Caco-2 (cell line): Measurements from ENCODE around the gene GSTA2. TPM values are rescaled to one million over a fixed set of nuclear protein-coding genes. Genes with fewer than 3 reads are reported as not detected.
"Not testable (repeated sequence)": the region's sequence is repeated elsewhere in the genome, so short reads cannot be mapped to it uniquely, and the experiment has no call there.

Experiments
- BruUV-seq: library from RNA; stranded (reverse); fragments of 400-500 nt; replicated peaks from 2 replicates; lab custom pipeline; 2021; lab: Mats Ljungman, UMichigan
- CTCF ChIA-PET: fragments of 300-600 bp; sonication (Branson Sonifier 250); formaldehyde crosslinking; loops from one replicate; lab custom pipeline; 2022; ENCODE audit warnings: antibody characterized with exemption; lab: Charles Lee
- POLR2A ChIA-PET: fragments of 300-600 bp; sonication (Branson Sonifier 250); formaldehyde crosslinking; loops from one replicate; lab custom pipeline; 2022; ENCODE audit warnings: antibody characterized with exemption; lab: Charles Lee
- DNase-seq, 2 experiments: peaks; one replicate each; pipeline versions ENCODE4 v3.0.0 to v3.0.0-alpha.2; 2020 to 2022
- H3K27me3 ChIP-seq: replicated peaks from 2 replicates; pipeline ENCODE4 v1.6.0; 2011; ENCODE audit warnings: low read length; ENCODE audit not compliant: control insufficient read depth, insufficient read depth
- H3K36me3 ChIP-seq: 2 replicates; pipeline ENCODE4 v1.5.1; 2011; ENCODE audit warnings: low read length; ENCODE audit not compliant: control insufficient read depth, insufficient read depth
- H3K4me1 ChIP-seq: fragments of 250-450 bp; sonication (Bioruptor Pico); 2 replicates; pipeline ENCODE4 v1.5.1; 2020; ENCODE audit warnings: mild to moderate bottlenecking
- H3K4me3 ChIP-seq: 2 replicates; pipeline ENCODE4 v1.5.1; 2011; ENCODE audit warnings: low read depth, mild to moderate bottlenecking, control low read depth, low read length
- H3K9me3 ChIP-seq: fragments of 250-450 bp; sonication (Bioruptor Pico); 2 replicates; pipeline ENCODE4 v1.5.1; 2020; ENCODE audit warnings: mild to moderate bottlenecking, moderate library complexity
- H3K27ac Mint-ChIP-seq: one replicate; pipeline ENCODE4 v1.8.0; 2022; ENCODE audit warnings: mixed read lengths; ENCODE audit not compliant: unreplicated experiment
- H3K27me3 Mint-ChIP-seq: one replicate; pipeline ENCODE4 v1.8.0; 2022; ENCODE audit warnings: mixed read lengths; ENCODE audit not compliant: insufficient read depth, unreplicated experiment
- H3K36me3 Mint-ChIP-seq: one replicate; pipeline ENCODE4 v1.8.0; 2022; ENCODE audit warnings: mild to moderate bottlenecking, mixed read lengths; ENCODE audit not compliant: insufficient read depth, unreplicated experiment
- H3K4me1 Mint-ChIP-seq: one replicate; pipeline ENCODE4 v1.8.0; 2022; ENCODE audit warnings: low read depth, mixed read lengths; ENCODE audit not compliant: unreplicated experiment
- H3K4me3 Mint-ChIP-seq: one replicate; pipeline ENCODE4 v1.8.0; 2022; ENCODE audit warnings: mild to moderate bottlenecking, moderate library complexity, mixed read lengths; ENCODE audit not compliant: unreplicated experiment
- H3K9me3 Mint-ChIP-seq: one replicate; pipeline ENCODE4 v1.8.0; 2022; ENCODE audit warnings: mixed read lengths; ENCODE audit not compliant: unreplicated experiment
- intact Hi-C: fragments of 100-400 bp; cut with micrococcal nuclease; formaldehyde crosslinking; loops from one replicate; pipeline ENCODE4 v1.10.0; 2022; ENCODE audit not compliant: unreplicated experiment
- total RNA-seq: library from RNA; stranded (reverse); gene quantifications from 2 replicates; pipeline ENCODE4 v1.2.3, GENCODE V29; 2022
- TF ChIP-seq, protein P1 (sequence below), 2 experiments: fragments of 200-600 bp in 1 of 2; IDR thresholded peaks; 1 replicate in 1 of 2; 2 replicates in 1 of 2; pipeline versions ENCODE4 v1.5.1 to v1.8.0; 2011 to 2022; ENCODE audit warnings: antibody characterized with exemption in 1 of 2, control low read depth in 1 of 2, inconsistent platforms in 1 of 2, low read depth in 1 of 2, low read length in 1 of 2, mild to moderate bottlenecking in 1 of 2, moderate library complexity in 1 of 2; ENCODE audit not compliant: insufficient read depth in 1 of 2, severe bottlenecking in 1 of 2, unreplicated experiment in 1 of 2

Gene GSTA2
- total RNA-seq, 1 experiment from 2014 or later = 65.4 TPM

- no peaks in the 10 kb centered on the region for H3K9me3 Mint-ChIP-seq
- H3K27me3 ChIP-seq = no peaks in the 10 kb centered on the region
- TF ChIP-seq, protein P1, sequence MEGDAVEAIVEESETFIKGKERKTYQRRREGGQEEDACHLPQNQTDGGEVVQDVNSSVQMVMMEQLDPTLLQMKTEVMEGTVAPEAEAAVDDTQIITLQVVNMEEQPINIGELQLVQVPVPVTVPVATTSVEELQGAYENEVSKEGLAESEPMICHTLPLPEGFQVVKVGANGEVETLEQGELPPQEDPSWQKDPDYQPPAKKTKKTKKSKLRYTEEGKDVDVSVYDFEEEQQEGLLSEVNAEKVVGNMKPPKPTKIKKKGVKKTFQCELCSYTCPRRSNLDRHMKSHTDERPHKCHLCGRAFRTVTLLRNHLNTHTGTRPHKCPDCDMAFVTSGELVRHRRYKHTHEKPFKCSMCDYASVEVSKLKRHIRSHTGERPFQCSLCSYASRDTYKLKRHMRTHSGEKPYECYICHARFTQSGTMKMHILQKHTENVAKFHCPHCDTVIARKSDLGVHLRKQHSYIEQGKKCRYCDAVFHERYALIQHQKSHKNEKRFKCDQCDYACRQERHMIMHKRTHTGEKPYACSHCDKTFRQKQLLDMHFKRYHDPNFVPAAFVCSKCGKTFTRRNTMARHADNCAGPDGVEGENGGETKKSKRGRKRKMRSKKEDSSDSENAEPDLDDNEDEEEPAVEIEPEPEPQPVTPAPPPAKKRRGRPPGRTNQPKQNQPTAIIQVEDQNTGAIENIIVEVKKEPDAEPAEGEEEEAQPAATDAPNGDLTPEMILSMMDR (IDR thresholded peaks at IDR 0.05; ENCODE audit: insufficient read depth in 1 of 2, low read depth in 1 of 2, low read length in 1 of 2, severe bottlenecking in 1 of 2, unreplicated experiment in 1 of 2) = no peak
- no peaks in the 10 kb centered on the region for H3K27me3 Mint-ChIP-seq
- no peak overlapping the region for H3K4me3 Mint-ChIP-seq
- no peak for DNase-seq
- H3K27ac Mint-ChIP-seq = no peak overlapping the region
- POLR2A ChIA-PET = no interaction called here
- H3K9me3 ChIP-seq = no peaks in the 10 kb centered on the region
- 0 out of 2 replicates have a peak overlapping the region, but pooled peaks have one; percentile 21 for H3K4me3 ChIP-seq
- no peaks in the 10 kb centered on the region for H3K4me1 Mint-ChIP-seq
- no peaks in the 10 kb centered on the region for H3K36me3 Mint-ChIP-seq
- no TSS peak for BruUV-seq
- H3K36me3 ChIP-seq = no peaks in the 10 kb centered on the region
- CTCF ChIA-PET = no interaction called here
- no peaks in the 10 kb centered on the region for H3K4me1 ChIP-seq
- intact Hi-C loops = loop anchor here (2.0 to 5.0 kb wide), 2 partner anchors 41 to 78 kb away; partner anchors contain the start of gene GSTA2
These were observed 39.5 kb upstream of the GSTA2 start for GRCh38 chr6:52802806-52803205.

DNA sequence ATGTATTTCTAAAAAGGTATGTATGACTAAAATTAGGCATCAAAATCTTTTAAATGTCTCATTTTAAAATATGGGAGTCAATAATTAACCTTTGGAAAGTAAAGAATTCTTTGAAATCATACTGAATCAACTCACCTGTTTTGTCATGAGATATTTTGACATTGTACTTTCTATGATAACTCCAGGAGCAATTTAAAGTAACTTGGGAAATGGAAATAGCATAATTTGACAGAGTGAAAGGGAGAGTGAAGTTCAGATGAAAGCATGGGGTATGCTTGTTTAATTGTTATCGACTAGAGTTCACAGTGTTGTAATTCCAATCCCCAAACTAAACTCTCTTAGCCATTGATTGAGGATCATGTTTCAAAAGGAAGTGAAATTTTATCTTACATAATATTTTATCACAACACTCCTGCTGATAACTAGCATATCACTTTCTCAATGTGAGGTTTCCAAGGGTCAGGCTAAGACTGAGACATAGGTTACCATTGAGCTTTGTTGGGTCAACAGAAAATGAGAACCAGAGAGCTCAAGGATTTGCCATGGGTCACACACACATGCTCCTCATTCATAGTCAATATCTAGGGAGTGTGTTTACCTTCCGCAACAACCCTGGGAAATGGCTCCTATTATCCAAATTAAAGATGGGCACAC lies 38.0 kb upstream of the GSTA2 start:
- Histone ChIP-seq H3K4me3 (no peak overlapping the region), H3K9me3 (no peaks in the 10 kb centered on the region), H3K4me1 (no peaks in the 10 kb centered on the region), H3K36me3 (no peaks in the 10 kb centered on the region), H3K27me3 (no peaks in the 10 kb centered on the region)
- Mint-ChIP-seq H3K27ac (no peak overlapping the region), H3K27me3 (no peaks in the 10 kb centered on the region), H3K4me1 (no peaks in the 10 kb centered on the region), H3K9me3 (no peaks in the 10 kb centered on the region), H3K36me3 (no peaks in the 10 kb centered on the region), H3K4me3 (no peak overlapping the region)
- CTCF ChIA-PET = no interaction called here
- POLR2A ChIA-PET = no interaction called here
- no peak for DNase-seq
- TF ChIP-seq, protein P1 (IDR thresholded peaks at IDR 0.05; ENCODE audit: insufficient read depth in 1 of 2, low read depth in 1 of 2, low read length in 1 of 2, severe bottlenecking in 1 of 2, unreplicated experiment in 1 of 2) = no peak
- intact Hi-C loops = loop anchor here (5.0 kb wide), 1 partner anchor 39 kb away; the partner anchor contains the start of gene GSTA2
- no TSS peak for BruUV-seq

DNA sequence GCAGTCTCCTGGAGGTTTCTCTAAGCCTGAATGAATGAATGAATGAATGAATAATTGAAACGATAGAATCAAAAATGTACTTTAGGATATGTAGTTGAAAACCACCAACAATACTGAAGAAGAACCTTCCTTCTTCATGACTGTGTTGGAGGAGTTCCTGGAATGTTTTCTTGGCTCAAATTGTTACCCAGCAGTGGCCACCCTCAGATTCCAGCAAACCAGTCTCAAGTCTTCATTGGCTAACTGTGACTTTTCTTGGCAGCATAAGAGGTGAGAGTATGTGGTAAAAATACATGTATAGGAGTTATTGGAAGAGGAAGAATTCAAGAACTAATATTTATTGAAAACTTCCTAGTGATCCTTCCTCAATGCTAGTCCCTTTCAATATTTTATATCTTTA lies 36.0 kb upstream of the GSTA2 start:
- H3K4me1 ChIP-seq, H3K4me1 Mint-ChIP-seq, H3K9me3 ChIP-seq, CTCF ChIA-PET, H3K27me3 Mint-ChIP-seq, POLR2A ChIA-PET, H3K27ac Mint-ChIP-seq, H3K9me3 Mint-ChIP-seq, H3K4me3 Mint-ChIP-seq, H3K4me3 ChIP-seq, H3K27me3 ChIP-seq, H3K36me3 ChIP-seq, DNase-seq, H3K36me3 Mint-ChIP-seq, BruUV-seq: not testable (repeated sequence)
- intact Hi-C loops = loop anchor here (10.0 kb wide), 1 partner anchor 766 kb away; no protein-coding TSS in a partner anchor

GRCh38 chr6:52794366-52794765 lies 31.1 kb upstream of the GSTA2 start:
- H3K9me3 ChIP-seq, BruUV-seq, CTCF ChIA-PET, DNase-seq, H3K36me3 ChIP-seq, H3K27ac Mint-ChIP-seq, H3K27me3 ChIP-seq, H3K27me3 Mint-ChIP-seq, H3K4me3 ChIP-seq, H3K36me3 Mint-ChIP-seq, H3K4me3 Mint-ChIP-seq, POLR2A ChIA-PET, H3K4me1 ChIP-seq: not testable (repeated sequence)
- H3K9me3 Mint-ChIP-seq = peaks cover 21% of the 10 kb centered on the region
- H3K4me1 Mint-ChIP-seq = peaks cover 14% of the 10 kb centered on the region
- intact Hi-C loops = loop anchor here (10.0 kb wide), 1 partner anchor 770 kb away; no protein-coding TSS in a partner anchor
